H9 (cell line): ENCODE results near the gene SLC25A36. TPM values are rescaled to one million over a fixed set of nuclear protein-coding genes. Genes with fewer than 3 reads are reported as not detected.

Experiments
- DNase-seq: peaks from one replicate; pipeline ENCODE4 v3.0.0-alpha.2; 2017
- H2AFZ ChIP-seq: one replicate; pipeline ENCODE4 v1.6.1; 2013; ENCODE audit warnings: mild to moderate bottlenecking, low read length, control low read depth, moderate library complexity
- H2AK5ac ChIP-seq: 2 replicates; pipeline ENCODE4 v1.6.1; 2013; ENCODE audit warnings: low read length, control low read depth, mixed read lengths; ENCODE audit not compliant: insufficient read length
- H2BK120ac ChIP-seq: one replicate; pipeline ENCODE4 v1.6.1; 2013; ENCODE audit warnings: low read depth, mild to moderate bottlenecking, low read length, control low read depth, inconsistent platforms; ENCODE audit not compliant: poor library complexity, severe bottlenecking
- H2BK12ac ChIP-seq: 2 replicates; pipeline ENCODE4 v1.6.1; 2013; ENCODE audit warnings: low read length, control low read depth, mixed read lengths, low read depth; ENCODE audit not compliant: insufficient read length
- H2BK15ac ChIP-seq: 2 replicates; pipeline ENCODE4 v1.6.1; 2013; ENCODE audit warnings: low read depth, low read length, control low read depth
- H2BK20ac ChIP-seq: one replicate; pipeline ENCODE4 v1.6.1; 2013; ENCODE audit warnings: low read depth, mild to moderate bottlenecking, low read length, control low read depth, inconsistent platforms; ENCODE audit not compliant: poor library complexity, severe bottlenecking
- H2BK5ac ChIP-seq: 2 replicates; pipeline ENCODE4 v1.6.1; 2013; ENCODE audit warnings: low read length, control low read depth, mixed read lengths; ENCODE audit not compliant: insufficient read length
- H3K14ac ChIP-seq: 2 replicates; pipeline ENCODE4 v1.6.1; 2013; ENCODE audit warnings: low read length, control low read depth; ENCODE audit not compliant: insufficient read depth
- H3K18ac ChIP-seq: 2 replicates; pipeline ENCODE4 v1.6.1; 2013; ENCODE audit warnings: low read depth, mild to moderate bottlenecking, mixed read lengths, low read length, control low read depth; ENCODE audit not compliant: insufficient read length
- H3K23ac ChIP-seq: 2 replicates; pipeline ENCODE4 v1.6.1; 2013; ENCODE audit warnings: low read length, control low read depth, mixed read lengths, low read depth; ENCODE audit not compliant: insufficient read length
- H3K23me2 ChIP-seq: 2 replicates; pipeline ENCODE4 v1.6.1; 2013; ENCODE audit warnings: low read depth, mild to moderate bottlenecking, mixed read lengths, low read length, control low read depth; ENCODE audit not compliant: insufficient read length, poor library complexity, severe bottlenecking
- H3K27ac ChIP-seq: 2 replicates; pipeline ENCODE4 v1.5.1; 2013; ENCODE audit warnings: low read length, control low read depth, mixed read lengths, low read depth; ENCODE audit not compliant: insufficient read length
- H3K27me3 ChIP-seq: 2 replicates; pipeline ENCODE4 v1.6.1; 2013; ENCODE audit warnings: low read length, control low read depth, inconsistent platforms; ENCODE audit not compliant: insufficient read depth
- H3K4ac ChIP-seq: 2 replicates; pipeline ENCODE4 v1.6.1; 2013; ENCODE audit warnings: low read depth, mild to moderate bottlenecking, control low read depth, inconsistent platforms, low read length, moderate library complexity
- H3K4me1 ChIP-seq: 2 replicates; pipeline ENCODE4 v1.6.1; 2013; ENCODE audit warnings: low read length, control low read depth, inconsistent platforms; ENCODE audit not compliant: insufficient read depth
- H3K4me2 ChIP-seq: 2 replicates; pipeline ENCODE4 v1.6.1; 2013; ENCODE audit warnings: low read length, control low read depth, mixed read lengths; ENCODE audit not compliant: insufficient read length, insufficient read depth
- H3K56ac ChIP-seq: 2 replicates; pipeline ENCODE4 v1.6.1; 2013; ENCODE audit warnings: low read depth, mild to moderate bottlenecking, mixed read lengths, low read length, control low read depth; ENCODE audit not compliant: insufficient read length
- H3K79me1 ChIP-seq: 2 replicates; pipeline ENCODE4 v1.6.1; 2013; ENCODE audit warnings: low read depth, mild to moderate bottlenecking, moderate library complexity, low read length, control low read depth, inconsistent platforms; ENCODE audit not compliant: insufficient read depth, poor library complexity, severe bottlenecking
- H3K79me2 ChIP-seq: 2 replicates; pipeline ENCODE4 v1.6.1; 2013; ENCODE audit warnings: low read length, control low read depth, inconsistent platforms; ENCODE audit not compliant: insufficient read depth
- H3K9ac ChIP-seq: 2 replicates; pipeline ENCODE4 v1.6.1; 2013; ENCODE audit warnings: low read length, control low read depth, mixed read lengths; ENCODE audit not compliant: insufficient read length; ENCODE audit errors: extremely low read depth
- H3K9me3 ChIP-seq: one replicate; pipeline ENCODE4 v1.6.1; 2013; ENCODE audit warnings: low read depth, low read length, inconsistent platforms; ENCODE audit not compliant: control insufficient read depth
- H3T11ph ChIP-seq: one replicate; pipeline ENCODE4 v1.6.1; 2013; ENCODE audit warnings: mild to moderate bottlenecking, low read length, control low read depth, inconsistent platforms
- H4K20me1 ChIP-seq: one replicate; pipeline ENCODE4 v1.6.1; 2013; ENCODE audit not compliant: control insufficient read depth, insufficient read length, insufficient read depth
- H4K5ac ChIP-seq: 2 replicates; pipeline ENCODE4 v1.6.1; 2013; ENCODE audit warnings: low read depth, mild to moderate bottlenecking, mixed read lengths, low read length, control low read depth; ENCODE audit not compliant: insufficient read length
- H4K8ac ChIP-seq: replicated peaks from 2 replicates; pipeline ENCODE4 v1.6.1; 2013; ENCODE audit warnings: low read length, control low read depth, mixed read lengths, low read depth; ENCODE audit not compliant: insufficient read length
- H4K91ac ChIP-seq: 2 replicates; pipeline ENCODE4 v1.6.1; 2013; ENCODE audit warnings: low read depth, mild to moderate bottlenecking, moderate library complexity, mixed read lengths, low read length, control low read depth; ENCODE audit not compliant: insufficient read length
- H3K27ac Mint-ChIP-seq, 3 experiments: 2 replicates in 2 of 3; 3 replicates in 1 of 3; pipeline ENCODE4 v1.8.0; 2020 to 2021; ENCODE audit warnings: mixed read lengths in 3 of 3, mild to moderate bottlenecking in 1 of 3, moderate library complexity in 1 of 3
- H3K27me3 Mint-ChIP-seq: 2 replicates; pipeline ENCODE4 v1.8.0; 2021; ENCODE audit warnings: low read depth, mild to moderate bottlenecking, moderate library complexity, mixed read lengths
- H3K36me3 Mint-ChIP-seq, 3 experiments: 2 replicates in 2 of 3; 3 replicates in 1 of 3; pipeline ENCODE4 v1.8.0; 2020 to 2021; ENCODE audit warnings: low read depth in 3 of 3, mixed read lengths in 3 of 3; ENCODE audit not compliant: insufficient read depth in 1 of 3
- H3K4me1 Mint-ChIP-seq, 2 experiments: 2 replicates each; pipeline ENCODE4 v1.8.0; 2020; ENCODE audit warnings: mixed read lengths in 2 of 2
- H3K4me3 Mint-ChIP-seq, 2 experiments: 2 replicates in 1 of 2; 3 replicates in 1 of 2; pipeline ENCODE4 v1.8.0; 2020 to 2021; ENCODE audit warnings: mild to moderate bottlenecking in 2 of 2, mixed read lengths in 2 of 2, moderate library complexity in 1 of 2
- H3K9me3 Mint-ChIP-seq, 2 experiments: 2 replicates in 1 of 2; 3 replicates in 1 of 2; pipeline ENCODE4 v1.8.0; 2020; ENCODE audit warnings: mild to moderate bottlenecking in 2 of 2, mixed read lengths in 2 of 2, moderate library complexity in 1 of 2
- WGBS: extraction: QIAGEN DNeasy Blood & Tissue Kit; methylation state at CpG from one replicate; pipeline ENCODE4 v1.1.7; 2013; ENCODE audit warnings: missing lambda C conversion rate, low lambda C conversion rate, mixed read lengths; ENCODE audit not compliant: insufficient read length; ENCODE audit errors: extremely low coverage; 5-methylcytosine and 5-hydroxymethylcytosine counted together
- total RNA-seq: library from RNA; stranded (reverse); gene quantifications from 2 replicates; pipeline ENCODE4 v1.2.1, GENCODE V29; 2021
- TF ChIP-seq, protein P1 (sequence below): fragments of 200-600 bp; sonication (generic); conservative IDR thresholded peaks from 3 replicates; pipeline ENCODE4 v1.8.0; 2021; ENCODE audit warnings: antibody characterized with exemption, mild to moderate bottlenecking

The SLC25A36 gene
- total RNA-seq, 1 experiment from 2014 or later = 70.0 TPM

DNA sequence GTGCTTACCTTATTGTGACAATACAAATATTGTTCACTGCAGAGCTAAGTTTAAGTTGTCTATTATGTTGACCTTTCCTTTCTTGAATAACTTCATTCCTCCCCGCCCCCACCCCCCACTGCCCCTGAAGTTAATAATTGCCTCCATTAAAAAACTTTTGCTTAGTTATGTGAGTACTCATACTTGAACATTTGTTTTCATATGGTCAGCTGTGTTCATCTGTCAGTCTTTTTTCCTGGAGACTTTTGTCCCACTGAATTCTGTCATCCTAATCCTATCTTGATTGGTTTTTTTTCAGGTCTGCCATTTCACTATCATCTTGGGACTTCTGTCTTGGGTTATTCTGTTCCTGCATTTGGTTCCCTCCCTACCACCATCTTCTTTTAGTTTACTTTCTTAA lies 8.5 kb downstream of the SLC25A36 start:
- H3K4me1 ChIP-seq = no peaks in the 10 kb centered on the region; the same call in 1 of the 2 replicates
- H3K4me1 Mint-ChIP-seq = peaks cover 44 to 61% of the 10 kb centered on the region in 2 experiments
- H3K27ac Mint-ChIP-seq = peak overlapping the region in 1 of 3 experiments; percentile 93; a peak in 2 of 7 replicates
- H4K5ac ChIP-seq = no peak overlapping the region
- H3K36me3 Mint-ChIP-seq = peaks cover 7 to 16% (median 14%) of the 10 kb centered on the region in 3 experiments; a peak in 4 of 7 replicates
- H2AK5ac ChIP-seq = no peak overlapping the region
- H3K4me3 Mint-ChIP-seq = no peak overlapping the region
- no peaks in the 10 kb centered on the region for H3K23me2 ChIP-seq
- H3K18ac ChIP-seq = no peak overlapping the region
- no peak overlapping the region for H2BK20ac ChIP-seq
- no peak for DNase-seq
- H3K4ac ChIP-seq = no peak overlapping the region
- H3K9me3 Mint-ChIP-seq = no peaks in the 10 kb centered on the region
- H4K20me1 ChIP-seq = peaks cover 2% of the 10 kb centered on the region
- H3K9me3 ChIP-seq = no peaks in the 10 kb centered on the region
- H3K27me3 Mint-ChIP-seq = no peaks in the 10 kb centered on the region
- no CpG with 5 or more reads among the region's 1 CpG for WGBS
- no peak overlapping the region for H4K8ac ChIP-seq
- H3K79me1 ChIP-seq = peaks cover 3% of the 10 kb centered on the region
- H3K4me2 ChIP-seq = no peak overlapping the region
- no peak overlapping the region for H4K91ac ChIP-seq
- TF ChIP-seq, protein P1, sequence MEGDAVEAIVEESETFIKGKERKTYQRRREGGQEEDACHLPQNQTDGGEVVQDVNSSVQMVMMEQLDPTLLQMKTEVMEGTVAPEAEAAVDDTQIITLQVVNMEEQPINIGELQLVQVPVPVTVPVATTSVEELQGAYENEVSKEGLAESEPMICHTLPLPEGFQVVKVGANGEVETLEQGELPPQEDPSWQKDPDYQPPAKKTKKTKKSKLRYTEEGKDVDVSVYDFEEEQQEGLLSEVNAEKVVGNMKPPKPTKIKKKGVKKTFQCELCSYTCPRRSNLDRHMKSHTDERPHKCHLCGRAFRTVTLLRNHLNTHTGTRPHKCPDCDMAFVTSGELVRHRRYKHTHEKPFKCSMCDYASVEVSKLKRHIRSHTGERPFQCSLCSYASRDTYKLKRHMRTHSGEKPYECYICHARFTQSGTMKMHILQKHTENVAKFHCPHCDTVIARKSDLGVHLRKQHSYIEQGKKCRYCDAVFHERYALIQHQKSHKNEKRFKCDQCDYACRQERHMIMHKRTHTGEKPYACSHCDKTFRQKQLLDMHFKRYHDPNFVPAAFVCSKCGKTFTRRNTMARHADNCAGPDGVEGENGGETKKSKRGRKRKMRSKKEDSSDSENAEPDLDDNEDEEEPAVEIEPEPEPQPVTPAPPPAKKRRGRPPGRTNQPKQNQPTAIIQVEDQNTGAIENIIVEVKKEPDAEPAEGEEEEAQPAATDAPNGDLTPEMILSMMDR = no peak
- H3K79me2 ChIP-seq = peaks cover 52% of the 10 kb centered on the region; the same call in 1 of the 2 replicates
- no peak overlapping the region for H3K56ac ChIP-seq
- H2BK5ac ChIP-seq = no peak overlapping the region
- no peaks in the 10 kb centered on the region for H3K27me3 ChIP-seq
- H3K23ac ChIP-seq = no peak overlapping the region
- H2BK15ac ChIP-seq = no peak overlapping the region
- H2AFZ ChIP-seq = no peak overlapping the region
- H3T11ph ChIP-seq = no peak overlapping the region
- no peak overlapping the region for H3K9ac ChIP-seq
- no peak overlapping the region for H2BK12ac ChIP-seq
- H3K14ac ChIP-seq = no peak overlapping the region
- H3K27ac ChIP-seq = no peak overlapping the region
- H2BK120ac ChIP-seq = no peak overlapping the region
